Measurements from ENCODE around the gene CMSS1.
"Not testable (repeated sequence)": the region's sequence is repeated elsewhere in the genome, so short reads cannot be mapped to it uniquely, and the experiment has no call there.

Gene CMSS1

GRCh38 chr3:100089812-100090668 is 272.4 kb downstream of the CMSS1 start:
- DNase-seq: no peak

- no peak for DNase-seq
These were observed 273.0 kb downstream of the CMSS1 start for GRCh38 chr3:100090669-100091005.

DNA sequence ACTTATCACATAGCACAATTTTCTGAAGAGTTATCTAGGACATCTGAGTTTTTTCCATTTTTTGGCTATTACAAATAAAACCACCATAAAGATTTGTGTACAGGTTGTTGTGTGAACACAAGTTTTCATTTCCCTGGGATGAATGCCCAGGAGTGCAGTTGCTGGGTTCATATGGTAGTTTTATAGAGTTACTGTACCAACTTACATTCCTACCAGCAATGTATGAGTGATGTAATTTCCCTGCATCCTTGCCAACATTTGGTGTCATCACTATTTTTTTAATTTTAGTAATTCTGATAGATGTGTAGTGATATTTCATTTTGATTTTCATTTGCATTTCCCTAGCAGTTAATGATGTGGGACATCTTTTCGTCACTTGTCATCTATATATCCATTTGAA is 276.2 kb downstream of the CMSS1 start:
- no peak for DNase-seq

- DNase-seq: not testable (repeated sequence)
These were observed 278.6 kb downstream of the CMSS1 start for GRCh38 chr3:100096286-100096685.

- DNase-seq: no peak
These were observed 279.2 kb downstream of the CMSS1 start for GRCh38 chr3:100096866-100097265.

- no peak for DNase-seq
These were observed 280.5 kb downstream of the CMSS1 start for GRCh38 chr3:100097919-100098783.

DNA sequence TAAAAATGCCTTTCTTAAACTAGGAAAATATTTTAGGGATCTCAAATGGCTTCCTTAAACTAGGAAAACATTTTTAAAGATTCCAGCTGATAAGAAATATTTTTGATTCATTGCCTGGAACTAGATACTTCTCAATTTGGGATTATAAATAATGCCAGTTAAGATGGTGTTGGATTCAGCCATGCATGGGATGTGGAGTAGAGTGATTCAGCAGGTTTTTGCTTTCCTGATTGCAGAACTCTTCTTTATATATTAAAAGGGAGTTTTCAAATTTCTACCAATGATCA is 281.1 kb downstream of the CMSS1 start:
- no peak for DNase-seq

GRCh38 chr3:100099621-100100020 is 282.0 kb downstream of the CMSS1 start:
- DNase-seq: no peak

GRCh38 chr3:100100425-100100824 is 282.8 kb downstream of the CMSS1 start:
- no peak for DNase-seq

DNA sequence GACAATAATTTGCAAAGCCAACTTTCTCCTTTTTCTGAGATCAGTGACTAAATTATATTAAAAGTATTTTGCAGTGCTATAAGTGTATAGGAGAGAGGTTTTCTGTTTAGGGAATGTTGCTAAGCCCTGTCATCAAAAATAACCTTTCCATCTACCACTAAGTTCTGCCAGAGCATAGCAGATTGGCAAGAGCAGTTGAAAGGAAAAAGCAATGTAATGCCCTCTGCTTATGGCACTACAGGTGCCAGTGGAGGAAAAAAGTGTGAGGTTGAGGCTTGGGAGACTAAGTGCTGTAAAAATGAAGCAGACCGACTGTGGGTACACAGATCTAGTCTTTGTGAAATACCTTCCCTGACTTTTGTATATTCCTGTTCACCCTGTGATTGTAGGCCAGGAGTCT is 285.1 kb downstream of the CMSS1 start:
- DNase-seq: no peak

DNA sequence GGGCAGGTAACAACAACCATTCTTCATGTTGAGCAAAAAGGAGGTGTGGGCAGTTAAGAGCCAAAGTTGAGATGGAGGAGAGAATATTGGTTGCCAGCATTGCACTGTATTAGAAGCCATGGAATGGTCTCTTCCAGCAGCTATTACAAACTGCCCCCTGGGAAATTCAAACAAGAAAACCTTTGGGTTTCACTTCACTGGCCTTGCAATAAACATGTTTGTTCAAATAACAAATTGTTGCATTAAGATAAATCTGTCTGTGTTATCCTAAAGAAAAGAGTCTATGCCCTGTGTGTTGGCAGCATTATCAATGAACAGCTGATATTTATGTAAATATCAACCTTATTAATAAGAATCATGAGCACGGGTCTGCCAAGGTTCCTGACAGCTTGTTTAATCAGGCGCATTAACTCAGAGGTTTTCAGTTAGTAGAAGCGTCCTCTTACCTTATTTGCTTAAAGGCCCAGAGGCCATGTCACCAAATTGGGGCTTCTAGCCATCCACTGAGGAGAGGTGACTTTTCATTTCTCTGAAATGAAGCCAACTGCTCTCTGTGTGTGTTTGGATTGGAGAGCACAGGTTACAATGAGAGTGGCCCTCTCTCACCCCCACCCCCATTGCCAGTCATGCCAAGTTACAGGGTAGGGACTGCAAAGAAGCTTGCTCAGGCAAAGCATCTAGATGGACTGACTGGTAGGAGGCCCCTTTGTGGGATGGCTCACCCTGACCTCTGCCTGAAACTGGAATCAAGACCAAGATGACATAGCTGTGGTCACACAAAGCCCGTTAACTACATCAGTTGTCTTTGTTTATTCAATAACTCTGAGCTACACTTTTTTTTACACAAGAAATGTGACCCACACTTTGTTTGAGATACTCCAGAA is 286.1 kb downstream of the CMSS1 start:
- no peak for DNase-seq

- DNase-seq: no peak
These were observed 286.8 kb downstream of the CMSS1 start for GRCh38 chr3:100104442-100104798.

GRCh38 chr3:100104817-100105413 is 287.3 kb downstream of the CMSS1 start:
- DNase-seq: no peak

GRCh38 chr3:100105501-100105900 is 287.8 kb downstream of the CMSS1 start:
- no peak for DNase-seq

DNA sequence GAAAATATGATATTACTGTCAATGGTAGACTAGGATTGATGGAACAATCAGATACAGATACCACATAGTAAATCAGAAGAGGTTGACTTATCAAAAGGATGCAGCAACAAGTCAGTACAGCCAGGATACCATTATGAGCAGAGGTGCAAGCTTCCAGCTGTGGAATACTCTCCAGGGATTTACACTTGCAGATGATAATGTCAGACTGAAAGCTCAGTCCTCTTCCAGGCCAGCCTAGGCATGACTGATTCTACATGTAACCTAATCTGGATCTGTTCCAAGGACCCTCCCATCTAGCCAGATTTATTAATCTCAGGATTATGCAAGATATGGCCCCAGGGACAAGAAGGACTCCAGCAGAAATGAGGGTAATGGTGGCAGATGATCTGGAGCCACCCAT is 288.4 kb downstream of the CMSS1 start:
- no peak for DNase-seq

GRCh38 chr3:100106531-100107141 is 289.0 kb downstream of the CMSS1 start:
- DNase-seq: no peak

- DNase-seq: no peak
These were observed 289.7 kb downstream of the CMSS1 start for GRCh38 chr3:100107221-100107814.

DNA sequence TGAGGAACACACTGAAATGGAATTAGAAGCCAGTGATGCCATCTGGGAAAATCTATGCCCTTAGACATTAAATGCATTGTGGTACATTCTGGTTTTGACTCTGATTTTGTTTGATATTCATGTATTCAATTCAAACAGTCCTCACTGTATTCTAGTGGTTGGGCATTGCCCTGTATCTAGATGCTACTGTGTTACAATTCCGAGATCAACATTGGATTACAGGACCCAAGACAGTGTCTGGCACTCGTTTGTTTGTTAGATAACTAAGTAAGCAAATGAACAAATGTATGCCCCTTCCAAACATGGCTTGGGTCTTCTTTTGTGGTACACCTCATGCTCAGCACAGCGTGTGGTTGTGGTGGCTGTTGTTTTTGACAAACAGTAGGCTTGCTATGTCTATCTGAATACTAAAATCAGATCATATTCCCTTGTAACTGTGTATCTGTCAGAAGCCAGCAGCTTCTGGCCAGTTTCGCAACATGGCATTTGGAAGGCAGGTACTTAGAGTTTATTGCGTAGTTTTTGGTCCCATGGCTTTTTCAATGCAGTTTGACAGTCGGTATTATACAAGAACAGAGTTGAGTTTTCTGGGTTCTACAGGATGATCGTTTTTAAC is 290.9 kb downstream of the CMSS1 start:
- no peak for DNase-seq

GRCh38 chr3:100110162-100110561 is 292.5 kb downstream of the CMSS1 start:
- no peak for DNase-seq

DNA sequence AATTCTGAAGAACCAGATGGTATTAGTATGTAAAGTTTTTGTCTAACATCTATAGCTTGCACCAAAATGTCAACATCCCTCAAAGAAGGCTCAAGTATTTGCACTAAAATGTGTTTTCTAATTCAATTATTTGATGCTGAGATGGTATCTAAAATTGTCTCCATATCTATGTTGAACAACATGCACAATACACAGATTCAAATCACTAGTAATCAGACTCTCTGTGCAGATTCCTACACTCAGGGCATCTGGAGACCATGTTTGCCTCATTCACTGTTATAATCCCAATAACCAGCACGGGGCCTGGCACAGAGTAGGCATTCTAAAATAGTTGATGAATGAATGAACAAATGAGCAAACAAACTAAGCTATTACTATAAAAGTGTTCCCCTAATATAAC is 294.1 kb downstream of the CMSS1 start:
- no peak for DNase-seq

GRCh38 chr3:100113723-100114412 is 296.2 kb downstream of the CMSS1 start:
- no peak for DNase-seq
